ENCODE results near the gene KANSL3. TPM values are rescaled to one million over a fixed set of nuclear protein-coding genes. Genes with fewer than 3 reads are reported as not detected.

The KANSL3 gene
- total and polyA plus RNA-seq, 12 donors: 22.3 to 58.3 (median 36.6) TPM

- Histone ChIP-seq H3K9me3 (replicated peaks in 1 of 3) (no peaks in the 10 kb centered on the region), H3K36me3 (replicated peaks in 1 of 2) (no peaks in the 10 kb centered on the region), H3K4me1 (replicated peaks in 1 of 2) (no peaks in the 10 kb centered on the region), H3K4me3 (no peak overlapping the region), H3K27ac (no peak overlapping the region), H3K27me3 (no peaks in the 10 kb centered on the region)
- WGBS, 4 donors: 85 to 100% (median 95%) methylated on average over 4 of the region's 4 CpGs
- peak in 1 of 7 donors; percentile 45 for DNase-seq
- intact Hi-C loops (cut with DNase I): no loop called here
- TF ChIP-seq POLR2A (IDR thresholded peaks at IDR 0.05): no peak
- TF ChIP-seq CTCF (IDR thresholded peaks at IDR 0.05): no peak
These were observed 57.3 kb downstream of the KANSL3 start for GRCh38 chr2:96580771-96581170.

GRCh38 chr2:96579422-96579821 lies 58.7 kb downstream of the KANSL3 start:
- DNase-seq: no peak
- no peak overlapping the region for H3K4me3 ChIP-seq
- 94 to 100% (median 97%) methylated on average over 1 to 2 of the region's 2 CpGs for WGBS, 4 donors
- H3K27me3 ChIP-seq: no peaks in the 10 kb centered on the region
- intact Hi-C loops (cut with DNase I): no loop called here
- H3K27ac ChIP-seq: no peak overlapping the region
- no peaks in the 10 kb centered on the region for H3K4me1 ChIP-seq (replicated peaks in 1 of 2)
- no peaks in the 10 kb centered on the region for H3K36me3 ChIP-seq (replicated peaks in 1 of 2)
- TF ChIP-seq POLR2A (IDR thresholded peaks at IDR 0.05): no peak
- TF ChIP-seq CTCF (IDR thresholded peaks at IDR 0.05): no peak
- H3K9me3 ChIP-seq (replicated peaks in 1 of 3): no peaks in the 10 kb centered on the region

GRCh38 chr2:96578731-96579130 lies 59.4 kb downstream of the KANSL3 start:
- Histone ChIP-seq H3K4me1 (replicated peaks in 1 of 2) (no peaks in the 10 kb centered on the region), H3K4me3 (no peak overlapping the region), H3K36me3 (replicated peaks in 1 of 2) (no peaks in the 10 kb centered on the region), H3K9me3 (replicated peaks in 1 of 3) (no peaks in the 10 kb centered on the region), H3K27ac (no peak overlapping the region), H3K27me3 (no peaks in the 10 kb centered on the region)
- intact Hi-C loops (cut with DNase I): no loop called here
- no peak for DNase-seq
- TF ChIP-seq POLR2A (IDR thresholded peaks at IDR 0.05): no peak
- no peak for TF ChIP-seq CTCF (IDR thresholded peaks at IDR 0.05)
- 80 to 92% (median 87%) methylated on average over 3 of the region's 3 CpGs for WGBS, 4 donors

GRCh38 chr2:96577501-96577900 lies 60.6 kb downstream of the KANSL3 start:
- Histone ChIP-seq H3K9me3 (replicated peaks in 1 of 3) (no peaks in the 10 kb centered on the region), H3K27me3 (no peaks in the 10 kb centered on the region), H3K27ac (no peak overlapping the region), H3K4me3 (no peak overlapping the region), H3K4me1 (replicated peaks in 1 of 2) (no peaks in the 10 kb centered on the region), H3K36me3 (replicated peaks in 1 of 2) (no peaks in the 10 kb centered on the region)
- intact Hi-C loops (cut with DNase I): no loop called here
- no peak for TF ChIP-seq POLR2A (IDR thresholded peaks at IDR 0.05)
- TF ChIP-seq CTCF (IDR thresholded peaks at IDR 0.05): no peak
- 59 to 88% (median 79%) methylated on average over 4 to 5 of the region's 5 CpGs for WGBS, 4 donors
- no peak for DNase-seq

All from adrenal gland (tissue), 12 donors.